ENCODE data around the gene TANK.
"Not testable (repeated sequence)": the region's sequence is repeated elsewhere in the genome, so short reads cannot be mapped to it uniquely, and the experiment has no call there.

TANK gene

GRCh38 chr2:161177969-161178368, 17.7 kb downstream of the TANK start:
- no peak for DNase-seq (ENCODE audit: low read depth)
- H3K4me3 ChIP-seq (replicated peaks; ENCODE audit: low read depth, low read length) = no peak overlapping the region
- TF ChIP-seq CTCF (IDR thresholded peaks at IDR 0.05; ENCODE audit: low read length, missing control alignments) = no peak

DNA sequence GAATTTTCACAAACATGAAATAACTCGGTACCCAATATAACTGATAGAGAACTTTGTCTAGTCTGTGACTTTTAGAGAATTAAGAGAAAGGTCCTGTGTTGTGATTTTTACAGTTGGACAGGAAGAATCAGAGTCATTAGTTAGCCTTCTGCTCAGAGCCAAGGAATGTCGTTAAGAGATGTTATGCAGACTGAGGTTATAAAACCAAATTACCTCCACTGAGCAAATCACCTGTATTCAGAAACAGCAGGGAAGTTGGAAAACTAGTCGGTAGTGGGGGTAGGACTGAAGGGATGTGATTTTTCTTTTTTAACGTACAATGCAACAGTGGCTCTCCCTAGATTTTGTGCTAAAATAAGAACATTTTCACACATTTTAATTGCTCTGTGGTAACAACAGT, 18.5 kb downstream of the TANK start:
- no peak for DNase-seq (ENCODE audit: low read depth)
- TF ChIP-seq CTCF (IDR thresholded peaks at IDR 0.05; ENCODE audit: low read length, missing control alignments) = no peak
- H3K4me3 ChIP-seq (replicated peaks; ENCODE audit: low read depth, low read length) = no peak overlapping the region

GRCh38 chr2:161190050-161190449, 29.8 kb downstream of the TANK start:
- DNase-seq (ENCODE audit: low read depth) = no peak
- H3K4me3 ChIP-seq (replicated peaks; ENCODE audit: low read depth, low read length) = no peak overlapping the region
- no peak for TF ChIP-seq CTCF (IDR thresholded peaks at IDR 0.05; ENCODE audit: low read length, missing control alignments)

- DNase-seq (ENCODE audit: low read depth) = not testable (repeated sequence)
Observed at GRCh38 chr2:161195602-161196001, 35.4 kb downstream of the TANK start.

DNA sequence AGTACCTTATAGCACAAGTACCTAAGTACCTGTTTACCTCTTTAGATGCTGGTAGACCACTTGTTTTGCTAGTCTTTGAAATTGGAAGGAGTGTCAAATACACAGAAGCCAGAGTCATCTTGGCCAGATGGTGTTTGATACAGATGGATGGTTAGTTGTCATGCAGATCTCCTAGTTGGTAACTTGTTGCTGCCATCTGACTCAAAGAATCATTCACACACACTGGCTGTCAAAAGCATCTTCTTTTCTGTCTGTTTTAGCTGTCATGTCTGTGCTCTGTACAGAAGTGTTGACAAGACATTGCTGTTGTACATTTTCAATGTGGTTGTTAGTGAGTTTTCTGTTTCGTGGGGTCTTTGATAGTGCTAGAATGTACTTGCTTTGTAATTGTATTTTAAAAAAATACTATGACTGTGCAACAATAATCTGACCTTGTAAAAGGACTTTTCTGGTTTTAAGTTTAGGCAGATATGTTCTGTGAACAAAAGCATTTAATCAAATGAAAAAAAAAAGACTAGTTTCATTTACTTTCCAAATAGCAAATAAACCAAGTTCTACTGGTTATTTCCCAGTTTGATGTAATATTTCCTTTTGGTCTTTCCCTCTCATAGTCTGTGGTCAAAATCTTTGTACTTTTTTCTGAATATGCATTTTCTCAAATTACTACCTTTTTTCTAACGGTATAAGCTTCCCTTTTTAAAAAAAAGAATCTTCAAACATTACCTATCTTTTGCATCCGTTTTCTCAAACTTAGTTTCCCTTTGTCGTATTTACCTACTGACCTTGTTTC, 39.9 kb downstream of the TANK start:
- DNase-seq (ENCODE audit: low read depth) = no peak
- H3K4me3 ChIP-seq (replicated peaks; ENCODE audit: low read depth, low read length) = no peak overlapping the region
- TF ChIP-seq CTCF (IDR thresholded peaks at IDR 0.05; ENCODE audit: low read length, missing control alignments) = no peak

More at GRCh38 chr2:161195602-161196001, 35.4 kb downstream of the TANK start:
- not testable (repeated sequence) for H3K4me3 ChIP-seq (replicated peaks; ENCODE audit: low read depth, low read length)

DNA sequence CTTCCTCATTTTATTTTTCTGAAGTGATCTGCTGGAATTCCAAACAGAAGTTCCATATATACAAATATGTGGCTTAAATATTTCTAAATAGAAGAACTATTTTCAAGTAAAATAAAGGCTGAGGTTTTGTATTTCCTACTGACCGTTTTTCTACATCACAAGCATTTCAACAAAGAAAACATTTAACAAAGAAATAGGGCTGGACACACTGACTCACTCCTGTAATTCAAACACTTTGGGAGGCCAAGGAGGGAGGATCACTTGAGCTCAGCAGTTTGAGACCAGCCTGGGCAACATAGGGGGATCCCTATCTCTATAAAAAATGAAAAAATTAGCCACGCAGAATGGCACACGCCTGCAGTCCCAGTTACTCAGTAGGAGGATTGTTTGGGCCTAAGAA, 44.6 kb downstream of the TANK start:
- no peak for TF ChIP-seq CTCF (IDR thresholded peaks at IDR 0.05; ENCODE audit: low read length, missing control alignments)
- DNase-seq (ENCODE audit: low read depth) = peak; percentile 14
- no peak overlapping the region for H3K4me3 ChIP-seq (replicated peaks; ENCODE audit: low read depth, low read length)

GRCh38 chr2:161206471-161207032, 46.3 kb downstream of the TANK start:
- no peak overlapping the region for H3K4me3 ChIP-seq (replicated peaks; ENCODE audit: low read depth, low read length)
- peak; percentile 87 for DNase-seq (ENCODE audit: low read depth)
- TF ChIP-seq CTCF (IDR thresholded peaks at IDR 0.05; ENCODE audit: low read length, missing control alignments) = no peak

All from fibroblast of pulmonary artery (primary cell).